Measurements from ENCODE around the gene CACNA2D3.

Gene CACNA2D3

GRCh38 chr3:54506603-54507002 is 384.3 kb downstream of the CACNA2D3 start:
- no peak for DNase-seq

GRCh38 chr3:54507876-54508460 is 385.6 kb downstream of the CACNA2D3 start:
- no peak for DNase-seq

- DNase-seq, result no peak
Measured at GRCh38 chr3:54510506-54510905, 388.2 kb downstream of the CACNA2D3 start.

- no peak for DNase-seq
Measured at GRCh38 chr3:54511766-54512365, 389.5 kb downstream of the CACNA2D3 start.

GRCh38 chr3:54514006-54514405 is 391.7 kb downstream of the CACNA2D3 start:
- DNase-seq, result no peak

- DNase-seq, result no peak
Measured at GRCh38 chr3:54514416-54514815, 392.1 kb downstream of the CACNA2D3 start.

- DNase-seq, result no peak
Measured at GRCh38 chr3:54515441-54516213, 393.3 kb downstream of the CACNA2D3 start.

GRCh38 chr3:54517424-54517823 is 395.1 kb downstream of the CACNA2D3 start:
- DNase-seq, result no peak

GRCh38 chr3:54518011-54518675 is 395.8 kb downstream of the CACNA2D3 start:
- no peak for DNase-seq

GRCh38 chr3:54519493-54519892 is 397.1 kb downstream of the CACNA2D3 start:
- DNase-seq, result no peak

GRCh38 chr3:54520060-54520459 is 397.7 kb downstream of the CACNA2D3 start:
- no peak for DNase-seq

- no peak for DNase-seq
Measured at GRCh38 chr3:54527521-54527920, 405.2 kb downstream of the CACNA2D3 start.

GRCh38 chr3:54527953-54528352 is 405.6 kb downstream of the CACNA2D3 start:
- no peak for DNase-seq

- no peak for DNase-seq
Measured at GRCh38 chr3:54528668-54529067, 406.3 kb downstream of the CACNA2D3 start.

GRCh38 chr3:54530091-54530490 is 407.7 kb downstream of the CACNA2D3 start:
- DNase-seq, result no peak

- DNase-seq, result no peak
Measured at GRCh38 chr3:54530944-54531343, 408.6 kb downstream of the CACNA2D3 start.

- no peak for DNase-seq
Measured at GRCh38 chr3:54531741-54532140, 409.4 kb downstream of the CACNA2D3 start.

- DNase-seq, result no peak
Measured at GRCh38 chr3:54533856-54534255, 411.5 kb downstream of the CACNA2D3 start.

GRCh38 chr3:54535619-54536018 is 413.3 kb downstream of the CACNA2D3 start:
- DNase-seq, result no peak

- no peak for DNase-seq
Measured at GRCh38 chr3:54536450-54536849, 414.1 kb downstream of the CACNA2D3 start.

GRCh38 chr3:54537506-54537905 is 415.2 kb downstream of the CACNA2D3 start:
- no peak for DNase-seq

- no peak for DNase-seq
Measured at GRCh38 chr3:54538346-54538745, 416.0 kb downstream of the CACNA2D3 start.

- DNase-seq, result no peak
Measured at GRCh38 chr3:54541369-54541768, 419.0 kb downstream of the CACNA2D3 start.

GRCh38 chr3:54543446-54543845 is 421.1 kb downstream of the CACNA2D3 start:
- no peak for DNase-seq
